Duodenal mucosa (tissue), 2 donors: ENCODE results near the gene RPL11.

Experiments
- H3K27ac ChIP-seq: one replicate; pipeline ENCODE4 v1.7.0; 2013; ENCODE audit warnings: low read depth, low read length
- H3K27me3 ChIP-seq, 2 donors: one replicate each; pipeline ENCODE4 v1.7.0; 2013; ENCODE audit warnings: low read length in 2 of 2, control low read depth in 1 of 2; ENCODE audit not compliant: insufficient read depth in 2 of 2, control insufficient read depth in 1 of 2
- H3K36me3 ChIP-seq, 2 donors: one replicate each; pipeline ENCODE4 v1.7.0; 2013; ENCODE audit warnings: low read length in 2 of 2, control low read depth in 1 of 2; ENCODE audit not compliant: insufficient read depth in 2 of 2, control insufficient read depth in 1 of 2
- H3K4me1 ChIP-seq, 2 donors: one replicate each; pipeline ENCODE4 v1.7.0; 2013; ENCODE audit warnings: low read length in 2 of 2, control low read depth in 1 of 2; ENCODE audit not compliant: insufficient read depth in 2 of 2, control insufficient read depth in 1 of 2
- H3K4me3 ChIP-seq, 2 donors: one replicate each; pipeline ENCODE4 v1.7.0; 2013; ENCODE audit warnings: low read length in 2 of 2, low read depth in 1 of 2
- H3K9ac ChIP-seq, 2 donors: one replicate each; pipeline ENCODE4 v1.7.0; 2013; ENCODE audit warnings: low read length in 2 of 2, low read depth in 1 of 2
- H3K9me3 ChIP-seq, 2 donors: one replicate each; pipeline ENCODE4 v1.7.0; 2013; ENCODE audit warnings: low read length in 2 of 2, control low read depth in 1 of 2; ENCODE audit not compliant: control insufficient read depth in 1 of 2

The RPL11 gene

DNA sequence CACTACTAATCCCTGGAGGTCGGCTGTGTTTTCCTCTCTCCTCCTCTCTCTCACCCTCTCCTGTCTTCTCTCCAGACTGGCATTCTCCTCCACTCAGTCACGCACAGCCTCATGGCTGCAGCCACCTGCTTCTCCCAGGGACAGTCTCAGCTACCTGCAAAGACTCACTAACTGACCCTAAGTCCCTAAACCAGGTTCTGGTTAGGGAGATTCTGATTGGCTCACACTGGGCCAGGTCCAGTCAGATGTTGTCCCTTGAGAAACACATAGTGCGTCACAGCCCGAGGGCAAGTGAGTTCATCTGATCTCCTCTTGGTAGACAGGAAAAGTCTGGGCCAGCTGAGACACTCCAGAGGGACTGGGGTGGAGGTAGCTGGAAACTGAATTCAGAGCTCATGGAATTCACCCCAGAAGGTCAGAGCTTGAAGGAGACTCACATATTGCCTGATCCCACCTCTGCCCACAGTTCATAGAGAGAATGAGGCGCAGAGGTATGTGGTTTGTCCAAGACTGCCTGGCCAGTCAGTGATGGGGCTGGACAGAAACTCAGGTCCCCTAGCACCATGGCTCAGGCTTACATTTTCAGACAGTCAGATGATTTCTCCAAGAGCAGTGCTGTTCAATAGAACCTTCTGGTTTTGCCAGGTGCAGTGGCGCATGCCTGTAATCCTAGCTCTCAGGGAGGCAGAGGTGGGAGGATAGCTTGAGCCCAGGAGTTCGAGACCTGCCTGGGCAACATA lies 40.4 kb upstream of the RPL11 start:
- Histone ChIP-seq H3K27me3 (peaks cover 0 to 3% of the 10 kb centered on the region in 2 donors), H3K4me3 (no peak overlapping the region), H3K9ac (no peak overlapping the region), H3K27ac (no peak overlapping the region), H3K4me1 (no peaks in the 10 kb centered on the region), H3K9me3 (no peaks in the 10 kb centered on the region), H3K36me3 (no peaks in the 10 kb centered on the region)

DNA sequence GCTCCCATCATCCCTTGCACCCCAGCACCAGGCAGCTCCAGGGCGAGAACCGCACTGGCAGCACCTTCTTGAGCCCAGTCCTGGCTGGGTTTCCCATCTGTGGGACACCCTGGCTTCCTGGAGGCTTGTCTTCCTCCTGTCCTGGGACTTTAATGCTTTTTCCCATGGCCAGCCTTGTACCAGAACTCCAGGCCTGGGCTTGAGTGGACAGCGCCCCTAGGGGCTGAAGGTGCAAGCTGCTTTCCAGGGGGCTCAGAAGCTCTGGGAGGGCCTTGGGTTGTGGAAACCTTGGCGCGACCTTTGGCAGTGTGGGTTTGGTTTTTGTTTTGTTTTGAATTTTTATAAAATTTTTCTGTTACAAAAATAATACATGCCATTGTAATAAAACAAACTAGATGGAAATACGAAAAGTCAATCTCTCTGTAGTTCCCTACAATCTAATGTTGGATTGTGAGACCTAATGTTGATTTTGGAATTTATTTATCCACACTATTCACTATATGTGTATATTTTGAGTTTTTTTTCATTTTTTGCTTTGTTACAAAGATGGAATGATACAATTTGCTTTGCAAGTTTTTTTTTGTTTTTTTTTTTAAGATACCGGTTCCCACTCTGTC lies 33.8 kb upstream of the RPL11 start:
- Histone ChIP-seq H3K27ac (no peak overlapping the region), H3K9ac (no peak overlapping the region), H3K27me3 (no peaks in the 10 kb centered on the region), H3K4me1 (no peaks in the 10 kb centered on the region), H3K36me3 (no peaks in the 10 kb centered on the region), H3K9me3 (no peaks in the 10 kb centered on the region), H3K4me3 (no peak overlapping the region)

- no peaks in the 10 kb centered on the region for H3K9me3 ChIP-seq
- no peak overlapping the region for H3K9ac ChIP-seq
- no peaks in the 10 kb centered on the region for H3K27me3 ChIP-seq
- H3K27ac ChIP-seq, result no peak overlapping the region
- no peaks in the 10 kb centered on the region for H3K36me3 ChIP-seq
- H3K4me3 ChIP-seq, result no peak overlapping the region
- H3K4me1 ChIP-seq, result no peaks in the 10 kb centered on the region
These were observed 30.9 kb upstream of the RPL11 start for GRCh38 chr1:23660671-23661070.

DNA sequence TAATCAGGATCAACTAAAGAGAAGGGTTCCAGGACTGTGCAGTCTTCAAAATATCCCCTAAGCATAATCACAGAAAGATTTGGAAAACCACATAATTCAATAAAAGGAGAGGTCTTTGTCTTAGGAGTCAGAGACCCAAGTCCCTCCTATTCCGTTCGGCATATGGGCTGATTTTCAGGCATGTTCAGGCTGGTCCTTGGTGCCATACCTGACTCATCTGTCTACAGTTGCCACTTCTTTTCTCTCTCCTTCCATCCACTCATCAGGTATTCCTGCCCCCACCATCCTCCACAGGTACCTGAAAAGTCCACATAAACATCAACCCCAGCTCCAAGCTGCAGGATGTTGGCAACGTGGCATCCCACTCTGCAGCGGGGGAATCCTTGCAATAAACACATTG lies 29.7 kb upstream of the RPL11 start:
- H3K36me3 ChIP-seq, result no peaks in the 10 kb centered on the region

GRCh38 chr1:23664837-23665795 lies 26.5 kb upstream of the RPL11 start:
- Histone ChIP-seq H3K27me3 (no peaks in the 10 kb centered on the region), H3K27ac (no peak overlapping the region), H3K9ac (no peak overlapping the region), H3K9me3 (no peaks in the 10 kb centered on the region), H3K4me3 (no peak overlapping the region), H3K4me1 (no peaks in the 10 kb centered on the region), H3K36me3 (no peaks in the 10 kb centered on the region)

More for the DNA sequence above, 29.7 kb upstream of the RPL11 start:
- no peak overlapping the region for H3K27ac ChIP-seq
- no peak overlapping the region for H3K9ac ChIP-seq
- no peaks in the 10 kb centered on the region for H3K9me3 ChIP-seq
- no peaks in the 10 kb centered on the region for H3K27me3 ChIP-seq
- H3K4me1 ChIP-seq, result no peaks in the 10 kb centered on the region
- H3K4me3 ChIP-seq, result no peak overlapping the region

GRCh38 chr1:23667411-23667810 lies 24.2 kb upstream of the RPL11 start:
- H3K36me3 ChIP-seq, result no peaks in the 10 kb centered on the region
- H3K4me1 ChIP-seq, result no peaks in the 10 kb centered on the region
- H3K27me3 ChIP-seq, result no peaks in the 10 kb centered on the region
- H3K27ac ChIP-seq, result no peak overlapping the region
- H3K9ac ChIP-seq, result no peak overlapping the region
- H3K9me3 ChIP-seq, result no peaks in the 10 kb centered on the region
- no peak overlapping the region for H3K4me3 ChIP-seq

DNA sequence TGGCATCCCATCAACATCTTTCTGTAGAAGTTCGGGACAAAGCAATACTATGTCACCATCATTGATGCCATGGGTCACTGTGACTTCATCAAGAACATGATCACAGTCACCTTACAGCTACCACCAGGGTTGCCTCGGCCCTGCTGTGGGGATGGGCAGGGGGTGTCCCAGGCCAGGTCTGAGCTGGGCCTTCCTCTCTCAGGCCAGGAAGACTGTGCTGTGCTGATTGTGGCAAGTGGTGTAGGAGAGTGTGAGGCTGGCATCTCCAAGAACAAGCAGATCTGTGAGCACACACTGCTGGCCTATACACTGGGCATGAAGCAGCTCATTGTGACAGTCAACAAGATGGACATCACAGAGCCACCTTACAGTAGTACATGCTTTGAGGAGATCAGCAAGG lies 20.9 kb upstream of the RPL11 start:
- Histone ChIP-seq H3K27me3 (no peaks in the 10 kb centered on the region), H3K4me3 (no peak overlapping the region), H3K9me3 (no peaks in the 10 kb centered on the region), H3K27ac (no peak overlapping the region), H3K9ac (no peak overlapping the region), H3K36me3 (no peaks in the 10 kb centered on the region), H3K4me1 (peaks cover 6 to 9% of the 10 kb centered on the region in 2 donors)

DNA sequence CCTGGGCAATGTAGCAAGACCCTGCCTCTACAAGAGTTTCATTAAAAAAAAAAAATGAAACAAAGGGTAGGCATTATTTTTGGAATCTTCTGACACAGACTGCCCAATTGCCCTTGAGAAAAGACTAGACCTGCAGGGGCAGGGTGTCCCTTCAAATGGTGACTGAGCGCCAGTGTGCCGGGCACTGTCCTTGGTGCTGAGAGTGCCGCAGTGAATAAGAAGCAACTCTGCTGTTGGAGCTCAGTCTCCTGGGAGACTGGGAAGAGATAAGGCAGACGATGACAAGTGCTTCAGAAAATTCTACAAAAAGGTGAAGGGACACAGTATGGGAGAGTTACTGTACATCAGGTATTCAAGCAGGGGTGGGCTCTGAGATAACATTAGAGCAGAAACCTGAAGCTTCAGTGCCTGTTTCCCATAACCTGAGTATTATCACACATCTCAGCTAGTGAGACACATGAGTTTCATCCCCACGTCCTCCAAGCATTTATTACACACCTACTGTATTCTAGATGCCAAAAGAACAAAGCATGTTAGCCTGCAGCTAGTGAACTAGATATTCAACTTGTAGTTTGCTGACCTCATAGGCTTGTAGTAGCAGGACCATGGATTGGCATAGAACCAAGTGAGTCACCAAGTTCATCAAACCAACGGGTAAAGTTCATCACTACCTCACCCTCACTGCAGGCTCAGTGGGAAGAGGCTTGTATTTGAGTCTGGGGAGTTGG lies 18.4 kb upstream of the RPL11 start:
- Histone ChIP-seq H3K4me3 (no peak overlapping the region), H3K9me3 (no peaks in the 10 kb centered on the region), H3K9ac (no peak overlapping the region), H3K27ac (no peak overlapping the region), H3K27me3 (peaks cover 0 to 3% of the 10 kb centered on the region in 2 donors), H3K4me1 (peaks cover 6 to 9% of the 10 kb centered on the region in 2 donors), H3K36me3 (no peaks in the 10 kb centered on the region)

DNA sequence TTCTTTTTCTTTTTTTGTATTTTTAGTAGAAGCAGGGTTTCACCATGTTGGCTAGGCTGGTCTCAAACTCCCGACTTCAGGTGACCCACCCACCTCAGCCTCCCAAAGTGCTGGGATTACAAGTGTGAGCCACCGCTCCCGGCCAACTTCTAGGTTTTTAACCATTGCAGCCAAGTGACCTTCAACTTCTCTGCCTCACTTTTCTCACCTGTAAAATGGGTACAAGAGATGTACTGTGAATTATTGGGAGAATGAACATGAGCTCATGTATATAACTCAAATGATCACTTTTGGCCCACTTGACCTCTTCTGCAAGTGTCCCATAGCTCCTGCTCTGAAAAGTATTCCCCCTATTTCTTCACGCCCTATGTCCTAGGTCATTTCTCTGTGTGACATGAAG lies 11.8 kb upstream of the RPL11 start:
- H3K27me3 ChIP-seq, result peaks cover 0 to 3% of the 10 kb centered on the region in 2 donors
- no peak overlapping the region for H3K27ac ChIP-seq
- no peak overlapping the region for H3K9ac ChIP-seq
- H3K4me3 ChIP-seq, result no peak overlapping the region
- H3K36me3 ChIP-seq, result no peaks in the 10 kb centered on the region
- H3K4me1 ChIP-seq, result no peaks in the 10 kb centered on the region
- no peaks in the 10 kb centered on the region for H3K9me3 ChIP-seq
